SK-N-SH treated with all-trans-retinoic acid at 6 μM for 48 hours (cell line): ENCODE data around the gene CNTN4.

Experiments
- ATAC-seq: fragments of 200-7000 bp; cut with Tn5 transposase; 3 replicates; pipeline ENCODE4 v1.9.1; 2020; ENCODE audit warnings: mild to moderate bottlenecking, moderate library complexity
- ARNTL ChIP-seq: fragments of 450-650 bp; formaldehyde crosslinking; IDR thresholded peaks from 2 replicates; pipeline ENCODE4 v1.5.0; 2020; ENCODE audit warnings: low read depth, mild to moderate bottlenecking, moderate library complexity, borderline replicate concordance
- BACH2 ChIP-seq: fragments of 250-450 bp; sonication (Bioruptor Pico); IDR thresholded peaks from 2 replicates; pipeline ENCODE4 v1.9.0; 2021; ENCODE audit warnings: mild to moderate bottlenecking, borderline replicate concordance
- CREB5 ChIP-seq: fragments of 250-450 bp; sonication (Bioruptor Pico); IDR thresholded peaks from 2 replicates; pipeline ENCODE4 v1.5.1; 2020; ENCODE audit warnings: low read depth, mild to moderate bottlenecking, moderate library complexity
- CSDC2 ChIP-seq: fragments of 250-450 bp; sonication (Bioruptor Pico); IDR thresholded peaks from 2 replicates; pipeline ENCODE4 v1.5.0; 2020; ENCODE audit warnings: mild to moderate bottlenecking, moderate library complexity
- CSRNP3 ChIP-seq: fragments of 250-450 bp; sonication (Bioruptor Pico); IDR thresholded peaks from 2 replicates; pipeline ENCODE4 v1.5.1; 2021; ENCODE audit warnings: mild to moderate bottlenecking, moderate library complexity
- GLIS3 ChIP-seq: fragments of 250-450 bp; sonication (Bioruptor Pico); IDR thresholded peaks from 2 replicates; pipeline ENCODE4 v1.5.0; 2020; ENCODE audit warnings: mild to moderate bottlenecking, moderate library complexity
- ISL1 ChIP-seq: fragments of 250-450 bp; sonication (Bioruptor Pico); IDR thresholded peaks from 2 replicates; pipeline ENCODE4 v2.1.2; 2022; ENCODE audit warnings: mild to moderate bottlenecking, moderate library complexity
- OSR1 ChIP-seq: fragments of 250-450 bp; sonication (Bioruptor Pico); IDR thresholded peaks from 2 replicates; pipeline ENCODE4 v1.8.0; 2022; ENCODE audit warnings: moderate library complexity, mild to moderate bottlenecking, inconsistent platforms
- PATZ1 ChIP-seq: fragments of 250-450 bp; sonication (Bioruptor Pico); IDR thresholded peaks from 2 replicates; pipeline ENCODE4 v1.8.0; 2020; ENCODE audit warnings: mild to moderate bottlenecking, moderate library complexity, borderline replicate concordance
- POU6F1 ChIP-seq: fragments of 250-450 bp; sonication (Bioruptor Pico); IDR thresholded peaks from 2 replicates; pipeline ENCODE4 v1.8.0; 2021; ENCODE audit warnings: low read depth, mild to moderate bottlenecking, moderate library complexity, borderline replicate concordance
- PPARA ChIP-seq: fragments of 250-450 bp; sonication (Bioruptor Pico); IDR thresholded peaks from 2 replicates; pipeline ENCODE4 v1.5.0; 2020; ENCODE audit warnings: mild to moderate bottlenecking, borderline replicate concordance
- RARB ChIP-seq: fragments of 250-450 bp; sonication (Bioruptor Pico); IDR thresholded peaks from 2 replicates; pipeline ENCODE4 v1.8.0; 2021; ENCODE audit warnings: mild to moderate bottlenecking, moderate library complexity
- SNAI2 ChIP-seq: fragments of 250-450 bp; sonication (Bioruptor Pico); IDR thresholded peaks from 2 replicates; pipeline ENCODE4 v1.5.0; 2020; ENCODE audit warnings: mild to moderate bottlenecking, moderate library complexity
- TCF4 ChIP-seq: fragments of 250-450 bp; sonication (Bioruptor Pico); IDR thresholded peaks from 2 replicates; pipeline ENCODE4 v1.8.0; 2021; ENCODE audit warnings: mild to moderate bottlenecking, moderate library complexity, borderline replicate concordance
- TOX ChIP-seq: fragments of 250-450 bp; sonication (Bioruptor Pico); IDR thresholded peaks from 2 replicates; pipeline ENCODE4 v1.8.0; 2021; ENCODE audit warnings: mild to moderate bottlenecking, moderate library complexity, borderline replicate concordance
- TSHZ2 ChIP-seq: fragments of 250-450 bp; sonication (Bioruptor Pico); IDR thresholded peaks from 2 replicates; pipeline ENCODE4 v1.5.0; 2020; ENCODE audit warnings: mild to moderate bottlenecking, moderate library complexity
- ZFP3 ChIP-seq: fragments of 250-450 bp; sonication (Bioruptor Pico); IDR thresholded peaks from 2 replicates; pipeline ENCODE4 v1.5.0; 2020; ENCODE audit warnings: mild to moderate bottlenecking, moderate library complexity
- ZFP30 ChIP-seq: fragments of 450-650 bp; formaldehyde crosslinking; IDR thresholded peaks from 2 replicates; pipeline ENCODE4 v1.5.0; 2022; ENCODE audit warnings: mild to moderate bottlenecking, moderate library complexity
- ZNF565 ChIP-seq: fragments of 450-650 bp; formaldehyde crosslinking; conservative IDR thresholded peaks from 2 replicates; pipeline ENCODE4 v1.5.0; 2020; ENCODE audit warnings: low read depth, mild to moderate bottlenecking, moderate library complexity
- ZNF70 ChIP-seq: fragments of 450-650 bp; formaldehyde crosslinking; IDR thresholded peaks from 2 replicates; pipeline ENCODE4 v1.5.0; 2020; ENCODE audit warnings: mild to moderate bottlenecking, moderate library complexity
- ZNF8 ChIP-seq: fragments of 450-650 bp; formaldehyde crosslinking; IDR thresholded peaks from 2 replicates; pipeline ENCODE4 v1.5.0; 2020; ENCODE audit warnings: mild to moderate bottlenecking, moderate library complexity

Gene CNTN4

GRCh38 chr3:3069723-3070122 lies 971.1 kb downstream of the CNTN4 start:
- no peak for TF ChIP-seq OSR1 (CRISPR knock-in tag)
- no peak for TF ChIP-seq TOX (CRISPR knock-in tag)
- TF ChIP-seq ISL1 (CRISPR knock-in tag) = no peak
- no peak for TF ChIP-seq TCF4
- no peak for TF ChIP-seq ZNF8 (CRISPR knock-in tag)
- no peak for TF ChIP-seq CREB5 (CRISPR knock-in tag)
- no peak for TF ChIP-seq POU6F1
- TF ChIP-seq PPARA (CRISPR knock-in tag) = no peak
- TF ChIP-seq ZFP30 (CRISPR knock-in tag) = no peak
- TF ChIP-seq ZNF70 (CRISPR knock-in tag) = no peak
- no peak for ATAC-seq

GRCh38 chr3:3071136-3071535 lies 972.5 kb downstream of the CNTN4 start:
- TF ChIP-seq ZFP3 (CRISPR knock-in tag) (no peak), ZNF565 (no peak), OSR1 (CRISPR knock-in tag) (no peak), ISL1 (CRISPR knock-in tag) (no peak), BACH2 (no peak), SNAI2 (CRISPR knock-in tag) (no peak), TOX (CRISPR knock-in tag) (no peak), CSDC2 (CRISPR knock-in tag) (no peak), PPARA (CRISPR knock-in tag) (no peak), TSHZ2 (CRISPR knock-in tag) (no peak), ARNTL (CRISPR knock-in tag) (no peak)
- no peak for ATAC-seq

GRCh38 chr3:3074551-3075257 lies 976.0 kb downstream of the CNTN4 start:
- TF ChIP-seq ZNF70 (CRISPR knock-in tag) (no peak), ZFP30 (CRISPR knock-in tag) (no peak), RARB (no peak), PPARA (CRISPR knock-in tag) (no peak), POU6F1 (no peak), CREB5 (CRISPR knock-in tag) (no peak), PATZ1 (CRISPR knock-in tag) (no peak), TSHZ2 (CRISPR knock-in tag) (no peak), CSRNP3 (CRISPR knock-in tag) (no peak), ISL1 (CRISPR knock-in tag) (no peak), BACH2 (no peak), GLIS3 (CRISPR knock-in tag) (no peak), OSR1 (CRISPR knock-in tag) (no peak), TOX (CRISPR knock-in tag) (no peak), ZFP3 (CRISPR knock-in tag) (no peak)
- no peak for ATAC-seq
